HEK293T (cell line): Measurements from ENCODE around the gene SLC45A3.

Experiments
- BHLHE40 ChIP-seq: fragments of 450-650 bp; IDR thresholded peaks from 2 replicates; pipeline ENCODE4 v1.6.1; 2016; ENCODE audit warnings: mild to moderate bottlenecking, moderate library complexity, borderline replicate concordance
- SP1 ChIP-seq: fragments of 450-650 bp; IDR thresholded peaks from 2 replicates; pipeline ENCODE4 v1.6.1; 2017
- SUZ12 ChIP-seq: fragments of 450-650 bp; IDR thresholded peaks from 2 replicates; pipeline ENCODE4 v1.6.1; 2016; ENCODE audit warnings: mild to moderate bottlenecking

DNA sequence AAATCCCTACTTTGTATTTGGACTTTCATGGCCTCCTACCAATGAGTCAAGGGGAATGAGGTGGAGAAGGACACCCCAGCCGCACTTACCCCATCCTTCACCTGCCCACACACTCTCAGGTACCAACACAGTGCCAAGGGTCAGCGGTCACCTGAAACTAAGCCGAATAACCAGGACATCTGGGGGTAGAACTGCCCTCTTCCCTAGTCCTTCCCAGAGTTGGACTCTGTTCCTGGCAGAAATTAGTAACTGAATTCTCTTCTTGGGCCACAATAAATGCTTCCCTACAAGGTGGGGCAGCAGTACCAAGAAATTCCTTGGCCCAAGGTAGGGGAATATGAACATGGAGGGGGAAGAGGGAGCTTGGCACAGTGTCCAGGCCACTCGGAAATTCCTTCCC, 7.3 kb downstream of the SLC45A3 start:
- TF ChIP-seq BHLHE40, result no peak
- TF ChIP-seq SP1, result no peak
- no peak for TF ChIP-seq SUZ12
